NT2/D1 (cell line): Measurements from ENCODE around the gene SLC39A2.

Experiments used
- YY1 ChIP-seq: IDR thresholded peaks from 2 replicates; pipeline ENCODE4 v1.6.1; 2011; ENCODE audit not compliant: insufficient read length, insufficient read depth
- ZNF274 ChIP-seq: IDR thresholded peaks from 2 replicates; pipeline ENCODE4 v1.6.1; 2011; ENCODE audit warnings: mild to moderate bottlenecking, low read depth, low read length

- TF ChIP-seq YY1 = no peak
- TF ChIP-seq ZNF274 = no peak
Observed at GRCh38 chr14:21043974-21044618, 45.0 kb downstream of the SLC39A2 start.
